Right atrium auricular region (tissue), 2 donors: ENCODE data around the gene PPP1R18. TPM values are rescaled to one million over a fixed set of nuclear protein-coding genes. Genes with fewer than 3 reads are reported as not detected.

ENCODE experiments used
- DNase-seq: peaks from one replicate; pipeline ENCODE4 v3.0.0-alpha.2; 2019; ENCODE audit warnings: low spot score
- H3K27ac ChIP-seq, 2 donors: fragments of 200-600 bp; sonication (generic); 1 replicate in 1 of 2; 2 replicates in 1 of 2; pipeline ENCODE4 v1.5.1; 2016 to 2019
- H3K27me3 ChIP-seq, 2 donors: fragments of 200-600 bp; sonication (generic); one replicate each; pipeline versions ENCODE4 v1.5.1 to v1.6.0; 2017 to 2019
- H3K36me3 ChIP-seq: fragments of 200-600 bp; sonication (generic); one replicate; pipeline ENCODE4 v1.5.1; 2016
- H3K4me1 ChIP-seq, 2 donors: fragments of 200-600 bp; sonication (generic); one replicate each; pipeline versions ENCODE4 v1.5.1 to v1.6.0; 2017 to 2019
- H3K4me3 ChIP-seq, 2 donors: fragments of 200-600 bp; sonication (generic); 1 replicate in 1 of 2; 2 replicates in 1 of 2; pipeline ENCODE4 v1.5.1; 2017 to 2019; ENCODE audit warnings: mild to moderate bottlenecking in 1 of 2, moderate library complexity in 1 of 2
- H3K9me3 ChIP-seq, 2 donors: fragments of 200-600 bp; sonication (generic); one replicate each; pipeline ENCODE4 v1.5.1; 2019
- total RNA-seq, 2 donors: library from RNA; depleted of rRNA; stranded (reverse); fragments of >200 nt; gene quantifications; one replicate each; pipeline ENCODE4 v1.1.0, GENCODE V29; 2016
- TF ChIP-seq, protein P1 (sequence below), 2 donors: fragments of 200-600 bp; sonication (generic); IDR thresholded peaks; one replicate each; pipeline ENCODE4 v1.5.1; 2019; ENCODE audit warnings: antibody characterized with exemption in 2 of 2

Gene PPP1R18
- total RNA-seq, 2 donors from 2014 or later: 17.5 to 33.2 TPM

DNA sequence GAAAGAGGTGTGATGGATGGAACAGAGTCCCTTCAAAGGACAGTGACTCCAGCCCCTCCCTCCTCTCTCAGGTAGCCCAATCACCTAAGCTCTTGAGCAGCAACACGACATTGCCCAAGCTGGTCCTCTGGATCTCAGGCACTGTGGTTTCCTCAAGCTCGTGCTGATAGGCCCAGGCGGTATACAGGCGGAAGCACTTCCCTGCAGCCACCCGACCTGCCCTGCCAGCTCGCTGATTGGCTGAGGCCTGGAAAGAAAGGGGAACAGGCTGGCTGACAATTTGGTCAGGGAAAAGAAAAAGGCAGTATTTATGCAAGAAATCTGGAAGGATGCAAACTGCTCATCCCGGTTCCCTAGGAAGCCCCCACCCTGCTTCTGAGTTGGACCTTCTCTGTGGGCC is 29.9 kb downstream of the PPP1R18 start:
- H3K4me3 ChIP-seq: no peak overlapping the region
- H3K36me3 ChIP-seq: peaks cover 97% of the 10 kb centered on the region
- no peak overlapping the region for H3K27ac ChIP-seq
- no peaks in the 10 kb centered on the region for H3K27me3 ChIP-seq
- no peak for DNase-seq
- TF ChIP-seq, protein P1, sequence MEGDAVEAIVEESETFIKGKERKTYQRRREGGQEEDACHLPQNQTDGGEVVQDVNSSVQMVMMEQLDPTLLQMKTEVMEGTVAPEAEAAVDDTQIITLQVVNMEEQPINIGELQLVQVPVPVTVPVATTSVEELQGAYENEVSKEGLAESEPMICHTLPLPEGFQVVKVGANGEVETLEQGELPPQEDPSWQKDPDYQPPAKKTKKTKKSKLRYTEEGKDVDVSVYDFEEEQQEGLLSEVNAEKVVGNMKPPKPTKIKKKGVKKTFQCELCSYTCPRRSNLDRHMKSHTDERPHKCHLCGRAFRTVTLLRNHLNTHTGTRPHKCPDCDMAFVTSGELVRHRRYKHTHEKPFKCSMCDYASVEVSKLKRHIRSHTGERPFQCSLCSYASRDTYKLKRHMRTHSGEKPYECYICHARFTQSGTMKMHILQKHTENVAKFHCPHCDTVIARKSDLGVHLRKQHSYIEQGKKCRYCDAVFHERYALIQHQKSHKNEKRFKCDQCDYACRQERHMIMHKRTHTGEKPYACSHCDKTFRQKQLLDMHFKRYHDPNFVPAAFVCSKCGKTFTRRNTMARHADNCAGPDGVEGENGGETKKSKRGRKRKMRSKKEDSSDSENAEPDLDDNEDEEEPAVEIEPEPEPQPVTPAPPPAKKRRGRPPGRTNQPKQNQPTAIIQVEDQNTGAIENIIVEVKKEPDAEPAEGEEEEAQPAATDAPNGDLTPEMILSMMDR (IDR thresholded peaks at IDR 0.05): no peak
- no peaks in the 10 kb centered on the region for H3K4me1 ChIP-seq
- H3K9me3 ChIP-seq: no peaks in the 10 kb centered on the region

DNA sequence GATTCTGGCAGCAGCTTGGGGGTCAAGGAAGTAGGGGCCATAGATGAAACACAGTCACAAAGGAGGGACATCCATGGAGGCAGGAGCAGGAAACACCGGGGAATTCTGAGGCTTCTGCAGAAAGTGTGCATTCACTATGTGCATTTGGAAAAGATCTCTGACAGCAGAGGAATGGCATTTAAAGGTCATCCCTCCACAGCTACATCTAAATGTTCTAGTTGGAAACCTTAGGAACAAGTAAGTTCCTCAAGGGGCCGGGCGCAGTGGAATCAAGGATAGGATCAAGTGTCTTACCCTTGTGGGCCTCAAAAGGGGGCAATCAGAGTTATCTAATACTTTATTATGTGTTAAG is 30.7 kb downstream of the PPP1R18 start:
- Histone ChIP-seq H3K27me3 (no peaks in the 10 kb centered on the region), H3K27ac (no peak overlapping the region), H3K9me3 (no peaks in the 10 kb centered on the region), H3K36me3 (peaks cover 98% of the 10 kb centered on the region), H3K4me1 (no peaks in the 10 kb centered on the region), H3K4me3 (no peak overlapping the region)
- TF ChIP-seq, protein P1 (IDR thresholded peaks at IDR 0.05): no peak
- no peak for DNase-seq

DNA sequence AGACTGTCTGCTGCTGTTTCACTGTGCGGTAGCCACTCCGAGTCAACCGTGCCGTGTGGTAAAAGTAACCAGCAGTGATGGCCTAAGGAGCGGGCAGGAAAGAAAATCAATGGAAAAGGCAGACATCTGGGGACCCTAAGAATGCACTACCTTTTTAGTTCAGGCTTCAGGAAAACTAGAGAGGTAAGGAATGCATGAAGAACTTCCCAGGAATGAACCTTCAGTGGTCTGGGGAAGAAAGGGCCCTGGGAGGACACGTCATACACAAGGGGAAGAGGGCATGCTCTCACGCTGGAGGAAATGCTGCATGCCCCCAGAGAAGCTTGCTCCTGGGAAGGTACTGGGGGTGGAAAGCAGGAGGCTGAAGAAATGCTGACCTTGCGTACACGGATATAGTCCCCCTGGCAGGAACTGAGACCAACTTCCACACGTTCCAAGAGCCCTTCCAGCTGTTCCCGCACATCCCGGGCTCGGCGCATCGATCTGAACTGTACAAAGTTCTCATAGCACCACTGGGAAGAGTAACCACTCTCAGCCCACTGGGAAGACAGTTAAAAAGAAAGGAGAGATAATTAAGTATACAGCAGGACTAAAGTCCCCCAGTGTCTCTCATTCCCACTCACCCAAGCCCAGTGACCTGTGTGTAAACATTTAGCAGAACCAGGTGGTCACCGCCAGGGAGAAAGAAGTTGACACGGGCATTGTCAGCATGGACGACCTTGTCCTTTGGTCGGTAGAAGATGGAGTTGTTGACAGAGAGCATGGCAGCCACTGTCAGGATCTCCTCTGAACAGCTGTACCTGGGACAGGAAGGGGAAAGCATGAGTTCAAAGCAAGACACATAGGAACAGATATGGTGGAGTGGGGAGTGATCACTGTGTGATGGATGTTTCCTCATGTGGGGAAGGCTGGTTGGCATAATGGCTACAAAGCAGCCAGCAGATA is 31.4 kb downstream of the PPP1R18 start:
- H3K9me3 ChIP-seq: no peaks in the 10 kb centered on the region
- no peak for DNase-seq
- no peak overlapping the region for H3K4me3 ChIP-seq
- H3K36me3 ChIP-seq: peaks cover 91% of the 10 kb centered on the region
- no peaks in the 10 kb centered on the region for H3K4me1 ChIP-seq
- no peaks in the 10 kb centered on the region for H3K27me3 ChIP-seq
- TF ChIP-seq, protein P1 (IDR thresholded peaks at IDR 0.05): no peak
- no peak overlapping the region for H3K27ac ChIP-seq

DNA sequence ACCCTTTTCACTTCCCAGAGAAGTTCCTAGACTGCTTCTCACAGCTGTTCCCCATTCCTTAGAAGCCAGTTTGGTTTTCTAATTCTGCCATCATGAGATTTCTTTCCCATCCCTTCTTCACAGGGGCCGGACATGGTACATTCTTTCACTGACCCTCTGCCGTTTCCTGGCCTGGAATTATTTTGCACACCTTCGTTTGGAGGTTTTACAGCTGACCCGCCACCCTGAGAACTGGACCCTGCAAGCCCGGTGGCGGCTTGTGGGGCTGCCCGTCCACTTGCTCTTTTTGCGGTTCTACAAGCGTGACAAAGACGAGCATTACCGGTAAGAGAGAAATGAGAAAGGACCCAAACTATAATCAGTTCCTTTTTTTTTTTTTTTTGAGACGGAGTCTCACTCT is 35.3 kb downstream of the PPP1R18 start:
- Histone ChIP-seq H3K36me3 (peaks cover 54% of the 10 kb centered on the region), H3K4me1 (peaks cover 0 to 18% of the 10 kb centered on the region in 2 donors), H3K27me3 (no peaks in the 10 kb centered on the region), H3K4me3 (no peak overlapping the region), H3K9me3 (no peaks in the 10 kb centered on the region), H3K27ac (no peak overlapping the region)
- DNase-seq: no peak
- TF ChIP-seq, protein P1 (IDR thresholded peaks at IDR 0.05): no peak

DNA sequence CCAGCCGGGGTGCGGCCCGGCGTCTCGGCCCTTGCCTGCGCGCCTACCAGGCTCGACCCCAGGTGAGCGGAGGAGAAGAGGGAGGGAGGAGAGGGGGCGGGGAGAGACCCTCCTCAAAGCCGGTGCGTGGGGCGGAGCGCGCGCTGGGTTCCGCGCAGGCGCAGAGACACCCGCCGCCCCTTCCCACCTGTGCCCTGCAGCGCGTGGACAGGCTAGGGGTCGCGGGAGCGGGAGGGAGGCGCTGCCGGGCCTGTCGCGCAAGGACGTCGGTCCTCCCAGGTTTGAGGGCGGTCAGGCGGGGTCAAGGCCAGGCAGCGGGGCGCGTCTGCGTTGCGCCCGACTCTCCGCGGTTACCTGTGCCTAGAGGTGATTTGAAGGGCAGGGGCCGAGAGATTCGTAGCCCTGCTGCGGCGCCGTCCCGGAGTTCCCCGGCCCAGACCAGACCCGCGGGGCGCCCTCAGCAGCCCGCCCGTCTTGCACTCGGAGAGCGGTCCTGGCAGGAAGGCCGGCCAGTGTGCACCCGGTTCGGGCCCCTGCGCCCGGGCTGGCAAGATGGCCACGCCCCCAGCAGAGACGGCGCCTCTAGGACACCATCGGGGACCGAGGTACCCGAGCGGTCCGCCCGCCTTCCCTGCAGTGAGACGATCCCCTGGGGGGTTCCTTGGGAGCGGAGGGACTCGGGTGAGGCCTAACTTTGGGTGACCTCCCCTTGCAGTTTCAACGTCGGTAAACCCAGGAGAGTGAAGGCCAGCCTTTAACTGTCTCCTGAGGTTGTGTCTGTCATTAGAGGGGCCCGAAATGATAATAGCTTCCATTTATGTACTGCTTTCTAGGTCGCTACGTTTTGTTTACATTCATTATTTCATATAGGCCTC is 39.0 kb downstream of the PPP1R18 start:
- peak; percentile 64 for DNase-seq
- H3K4me3 ChIP-seq: peak overlapping the region; percentile 97 to 100
- no peaks in the 10 kb centered on the region for H3K9me3 ChIP-seq
- H3K36me3 ChIP-seq: peaks cover 18% of the 10 kb centered on the region
- H3K4me1 ChIP-seq: peaks cover 0 to 19% of the 10 kb centered on the region in 2 donors
- peak overlapping the region; percentile 96 to 99 for H3K27ac ChIP-seq
- TF ChIP-seq, protein P1 (IDR thresholded peaks at IDR 0.05): no peak
- H3K27me3 ChIP-seq: no peaks in the 10 kb centered on the region
